ENCODE measurements around the gene ADD1.

- TF ChIP-seq YY1 (IDR thresholded peaks at IDR 0.05; ENCODE audit: insufficient read depth, insufficient read length) (no peak), SUZ12 (IDR thresholded peaks at IDR 0.05; ENCODE audit: extremely low read depth, insufficient read depth, insufficient read length) (no peak), ZNF274 (IDR thresholded peaks at IDR 0.05; ENCODE audit: low read depth, low read length) (no peak)
Measured at GRCh38 chr4:2964706-2965258, 121.1 kb downstream of the ADD1 start.

Data from NT2/D1 (cell line).